LoVo (cell line): ENCODE results near the gene IER2.
"Not testable (repeated sequence)": the region's sequence is repeated elsewhere in the genome, so short reads cannot be mapped to it uniquely, and the experiment has no call there.

ENCODE experiments used
- DNase-seq: peaks from one replicate; pipeline ENCODE4 v3.0.0-alpha.2; 2016; ENCODE audit warnings: low spot score

IER2 gene

DNA sequence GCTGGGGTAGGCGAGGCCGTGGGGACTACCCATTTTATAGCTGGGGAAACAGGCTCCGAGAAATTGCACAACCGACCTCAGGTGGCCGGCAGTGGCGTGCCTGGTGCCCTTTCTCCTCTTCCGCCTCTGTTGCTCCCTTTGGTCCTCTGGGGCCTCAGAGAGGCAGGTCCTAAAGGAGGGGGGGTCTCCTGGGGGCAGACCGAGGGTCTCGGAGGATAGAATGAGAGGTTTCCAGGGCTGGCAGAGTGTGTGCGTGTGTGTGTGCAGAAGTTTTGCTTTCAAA is 11.4 kb upstream of the IER2 start:
- no peak for DNase-seq

DNA sequence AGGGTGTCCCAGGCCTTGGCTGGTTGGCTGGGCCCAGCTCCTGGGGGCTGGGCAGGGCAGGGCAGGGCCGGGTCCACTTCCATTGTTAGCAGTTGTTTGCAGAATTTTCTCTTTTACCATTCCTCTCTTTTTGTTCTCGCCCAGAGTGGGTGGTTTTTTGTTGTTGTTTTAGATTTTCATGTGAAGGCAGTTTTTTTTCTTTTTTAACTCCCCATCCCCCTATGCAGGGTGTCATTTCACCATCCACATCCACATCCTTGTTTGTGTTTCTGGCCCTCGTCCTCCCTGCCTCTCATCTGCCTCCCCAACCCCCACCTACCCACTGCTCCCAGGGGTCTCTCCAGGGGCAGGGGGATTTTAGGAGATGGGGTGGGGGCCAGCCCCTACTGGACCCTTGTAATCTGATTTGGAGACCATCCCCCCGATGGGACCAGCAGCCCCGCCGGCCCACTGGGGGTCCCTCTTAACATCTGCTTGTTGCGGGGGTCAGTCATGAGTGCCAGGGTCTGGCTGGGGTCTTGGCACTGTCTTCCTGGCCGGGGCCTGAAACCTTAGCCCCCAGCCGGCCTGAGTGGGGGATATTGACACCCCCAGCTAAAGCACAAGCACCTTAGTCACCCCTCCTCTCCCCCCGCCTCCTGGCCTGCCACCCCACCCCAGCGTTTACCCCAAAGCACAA is 10.4 kb upstream of the IER2 start:
- no peak for DNase-seq

DNA sequence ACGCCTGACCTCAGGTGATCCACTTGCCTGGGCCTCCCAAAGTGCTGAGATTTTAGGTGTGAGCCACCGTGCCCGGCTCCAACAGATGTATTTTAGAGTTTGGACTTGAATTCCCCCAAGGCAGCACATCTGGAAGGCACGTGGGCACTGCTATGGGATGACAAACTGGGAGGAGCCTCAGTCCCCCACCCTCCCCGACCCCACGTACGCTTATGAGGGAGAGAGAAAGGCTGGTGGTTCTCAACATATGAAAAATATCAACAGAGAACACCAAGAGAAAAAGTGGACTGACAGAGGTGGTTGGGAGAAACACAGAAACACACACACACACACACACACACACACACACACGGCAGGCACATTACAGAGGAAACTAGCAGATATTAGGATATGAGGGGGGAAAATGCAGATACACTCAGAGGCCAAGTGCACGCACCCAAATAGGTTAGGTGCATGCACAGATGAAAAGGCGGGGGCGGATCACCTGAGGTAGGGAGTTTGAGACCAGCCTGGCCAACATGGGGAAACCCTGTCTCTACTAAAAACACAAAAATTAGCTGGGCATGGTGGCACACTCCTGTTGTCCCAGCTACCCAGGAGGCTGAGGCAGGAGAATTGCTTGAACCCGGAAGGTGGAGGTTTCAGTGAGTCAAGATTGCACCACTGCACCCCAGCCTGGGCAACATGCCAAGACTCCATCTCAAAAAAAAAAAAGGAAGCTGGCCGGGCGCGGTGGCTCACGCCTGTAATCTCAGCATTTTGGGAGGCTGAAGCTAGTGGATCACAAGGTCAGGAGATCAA is 3.2 kb upstream of the IER2 start:
- no peak for DNase-seq

DNA sequence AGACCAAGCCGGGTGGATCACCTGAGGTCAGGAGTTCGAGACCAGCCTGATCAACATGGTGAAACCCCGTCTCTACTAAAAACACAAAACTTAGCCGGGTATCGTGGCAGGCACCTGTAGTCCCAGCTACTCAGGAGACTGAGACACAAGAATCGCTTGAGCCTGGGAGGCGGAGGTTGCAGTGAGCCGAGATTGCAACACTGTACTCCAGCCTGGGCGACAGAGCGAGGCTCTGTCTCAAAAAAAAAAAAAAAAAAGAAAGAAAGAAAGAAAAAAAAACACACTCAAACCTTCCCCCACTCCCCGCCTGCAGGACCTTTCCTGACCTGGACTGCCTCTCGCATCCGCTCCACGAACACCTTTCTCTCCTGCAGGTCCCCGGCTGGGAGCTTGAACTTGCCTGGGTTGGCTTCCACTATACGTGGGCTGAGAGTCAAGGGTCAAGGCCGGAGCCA is 1.0 kb upstream of the IER2 start:
- not testable (repeated sequence) for DNase-seq

DNA sequence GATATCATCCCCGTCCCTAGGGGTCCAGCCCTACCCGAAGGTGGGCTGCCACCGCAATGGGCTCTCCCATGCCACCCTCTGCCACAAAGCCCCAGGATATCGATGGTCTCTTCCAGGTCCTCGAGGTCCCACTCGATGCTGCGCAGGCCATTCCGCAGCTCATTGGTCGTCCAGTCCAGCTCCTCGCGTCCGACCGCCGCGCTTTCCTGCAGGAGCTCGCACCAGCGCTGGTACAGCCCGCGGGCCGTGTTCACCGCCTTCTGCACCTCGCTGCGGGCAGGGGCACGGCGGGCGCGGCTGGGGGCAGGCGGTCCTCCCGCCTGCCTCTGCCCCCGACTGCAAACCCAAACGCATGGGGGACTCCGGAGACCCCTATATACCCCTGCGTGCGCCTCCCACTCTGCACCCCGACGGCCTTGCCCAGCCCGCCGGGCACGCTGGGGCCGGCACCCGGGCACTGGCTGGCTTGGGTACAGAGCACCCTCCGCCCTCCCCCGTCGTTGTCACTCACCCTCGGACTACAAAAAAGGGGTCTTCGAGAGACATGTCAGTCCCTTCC is 504 bp upstream of the IER2 start:
- DNase-seq = peak; percentile 14

DNA sequence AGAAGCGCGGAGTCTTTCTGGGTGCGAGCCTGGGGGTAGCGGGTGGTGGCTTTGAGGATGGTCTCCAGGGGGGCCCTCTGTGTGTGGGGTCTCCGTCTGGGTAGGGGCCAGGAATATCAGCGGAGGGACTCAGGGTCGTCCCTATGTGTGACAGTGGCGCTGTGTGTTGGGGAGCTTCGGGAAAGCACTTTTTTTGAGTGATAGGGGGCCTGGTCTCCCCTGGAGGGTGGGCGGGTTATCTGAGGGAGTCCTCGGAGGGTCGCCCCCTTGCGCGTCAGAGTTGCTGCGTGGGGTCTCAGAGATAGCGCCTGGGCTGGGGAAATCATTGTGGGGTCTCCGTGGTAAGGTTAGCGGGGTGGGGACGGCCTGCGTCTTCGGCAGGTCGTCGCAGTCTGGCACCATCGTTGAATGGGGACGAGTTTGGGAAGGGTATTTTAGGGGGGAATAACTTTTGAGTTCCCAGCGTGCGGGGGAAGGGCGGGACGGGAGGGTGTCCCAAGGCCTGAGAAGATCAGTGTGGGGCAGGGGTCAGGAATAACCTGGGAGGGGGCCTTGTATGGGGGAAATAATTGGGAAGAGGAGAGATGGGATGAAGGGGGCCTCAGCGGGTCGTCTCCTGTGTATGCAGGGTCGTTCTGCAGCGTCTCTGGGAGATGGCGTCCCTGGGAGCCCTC is 857 bp downstream of the IER2 start:
- DNase-seq = no peak

DNA sequence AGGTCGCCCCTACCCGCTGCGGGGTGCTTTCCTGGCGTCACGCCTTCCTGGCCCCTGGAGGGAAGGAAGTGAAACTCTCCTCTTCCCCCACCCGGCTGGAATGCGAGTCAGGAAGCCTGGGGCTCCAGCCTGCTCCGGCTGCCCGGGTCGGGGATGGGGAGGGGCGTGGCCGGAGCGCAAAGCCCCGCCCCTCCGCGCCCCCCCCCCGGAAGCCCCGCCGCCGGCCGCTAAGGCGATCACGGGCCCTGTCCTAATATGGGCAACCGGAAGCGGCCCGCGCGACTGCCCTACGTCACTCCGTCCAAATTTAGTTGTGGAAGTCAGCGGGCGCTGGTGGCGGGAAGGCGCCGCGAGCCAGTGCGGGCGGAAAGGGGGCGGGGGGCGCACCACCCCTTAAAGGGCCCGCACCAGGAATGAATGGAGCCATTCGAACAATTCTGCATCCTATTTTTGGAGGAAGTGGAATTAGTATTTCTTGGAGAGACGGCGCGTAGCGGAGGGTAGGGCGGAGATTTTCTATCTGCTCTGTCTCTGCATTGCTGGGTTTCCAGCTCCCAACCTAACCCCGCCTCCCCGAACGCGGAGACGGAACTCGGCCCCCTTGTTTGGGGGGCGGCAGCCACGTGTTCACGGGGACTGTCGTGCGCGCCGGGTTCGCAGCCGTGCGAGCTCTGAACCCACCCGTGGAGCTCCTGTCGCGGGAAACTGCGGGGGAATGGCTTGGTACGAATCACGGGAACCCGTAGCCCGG is 1.6 kb downstream of the IER2 start:
- DNase-seq = peak; percentile 98

DNA sequence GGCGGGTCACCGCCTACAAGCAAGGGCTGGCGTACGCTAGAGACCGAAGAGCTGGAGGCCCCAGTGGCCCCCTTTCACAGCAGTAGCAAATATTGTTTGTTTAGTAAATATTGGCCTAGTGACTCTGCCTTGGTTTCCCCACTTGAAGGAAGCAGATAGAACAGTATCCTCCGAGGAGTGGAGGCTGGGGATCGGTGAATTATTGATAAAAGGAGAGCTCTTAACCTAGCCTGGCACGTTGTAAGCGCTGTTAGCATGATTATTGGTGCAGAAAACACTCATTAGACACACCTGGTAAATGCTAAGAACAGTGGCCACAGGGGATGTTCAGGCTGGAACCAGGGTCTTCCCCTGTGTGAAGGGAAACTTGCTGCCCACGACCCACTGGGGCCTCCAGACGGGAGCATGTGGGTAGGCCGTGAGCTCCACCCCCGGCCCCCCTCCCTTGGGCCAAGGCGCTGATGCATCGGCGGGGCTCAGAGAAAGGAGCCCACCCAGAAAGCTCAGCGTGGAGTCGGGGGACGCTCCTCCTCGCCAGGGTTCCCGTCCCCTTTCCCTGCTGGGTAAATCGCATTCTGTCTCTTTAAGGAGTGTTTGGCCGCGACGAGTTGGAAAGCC is 2.3 kb downstream of the IER2 start:
- peak; percentile 41 for DNase-seq

DNA sequence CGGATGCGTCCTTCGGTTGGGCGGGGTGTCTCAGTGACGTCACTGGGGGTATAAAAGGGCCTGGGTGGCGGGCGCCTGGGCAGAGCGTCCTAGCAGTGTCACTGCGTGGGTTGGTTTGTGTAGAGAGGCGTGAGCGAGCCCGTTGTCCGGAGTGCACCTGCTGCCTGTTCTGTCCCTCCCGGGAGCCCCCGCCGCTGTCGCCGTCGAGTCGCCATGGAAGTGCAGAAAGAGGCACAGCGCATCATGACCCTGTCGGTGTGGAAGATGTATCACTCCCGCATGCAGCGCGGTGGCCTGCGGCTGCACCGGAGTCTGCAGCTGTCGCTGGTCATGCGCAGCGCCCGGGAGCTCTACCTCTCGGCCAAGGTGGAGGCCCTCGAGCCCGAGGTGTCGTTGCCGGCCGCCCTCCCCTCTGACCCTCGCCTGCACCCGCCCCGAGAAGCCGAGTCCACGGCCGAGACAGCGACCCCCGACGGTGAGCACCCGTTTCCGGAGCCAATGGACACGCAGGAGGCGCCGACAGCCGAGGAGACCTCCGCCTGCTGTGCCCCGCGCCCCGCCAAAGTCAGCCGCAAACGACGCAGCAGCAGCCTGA is 2.9 kb downstream of the IER2 start:
- DNase-seq = peak; percentile 93

DNA sequence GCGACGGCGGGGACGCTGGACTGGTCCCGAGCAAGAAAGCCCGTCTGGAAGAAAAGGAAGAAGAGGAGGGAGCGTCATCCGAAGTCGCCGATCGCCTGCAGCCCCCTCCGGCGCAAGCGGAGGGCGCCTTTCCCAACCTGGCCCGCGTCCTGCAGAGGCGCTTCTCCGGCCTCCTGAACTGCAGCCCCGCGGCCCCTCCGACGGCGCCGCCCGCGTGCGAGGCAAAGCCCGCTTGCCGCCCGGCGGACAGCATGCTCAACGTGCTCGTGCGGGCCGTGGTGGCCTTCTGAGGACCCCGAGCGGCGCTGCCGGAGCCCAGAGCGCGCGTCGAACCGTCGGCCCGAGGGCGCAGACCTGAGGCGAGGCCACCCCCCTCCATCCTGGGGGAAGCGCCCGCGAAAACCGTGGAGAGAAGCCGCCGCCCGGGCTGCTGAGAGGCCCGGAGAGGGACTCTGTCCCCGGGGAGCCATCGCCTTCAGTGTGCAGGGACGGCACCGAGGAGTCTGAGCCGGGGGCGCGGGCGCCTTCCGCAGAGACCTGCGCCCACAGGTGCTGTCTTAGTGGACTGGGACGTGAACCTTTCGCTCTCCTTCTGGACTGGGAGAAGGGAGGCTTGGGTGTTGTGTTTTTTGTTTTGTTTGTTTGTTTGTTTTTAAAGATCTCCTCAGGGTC is 3.5 kb downstream of the IER2 start:
- DNase-seq = peak; percentile 15

DNA sequence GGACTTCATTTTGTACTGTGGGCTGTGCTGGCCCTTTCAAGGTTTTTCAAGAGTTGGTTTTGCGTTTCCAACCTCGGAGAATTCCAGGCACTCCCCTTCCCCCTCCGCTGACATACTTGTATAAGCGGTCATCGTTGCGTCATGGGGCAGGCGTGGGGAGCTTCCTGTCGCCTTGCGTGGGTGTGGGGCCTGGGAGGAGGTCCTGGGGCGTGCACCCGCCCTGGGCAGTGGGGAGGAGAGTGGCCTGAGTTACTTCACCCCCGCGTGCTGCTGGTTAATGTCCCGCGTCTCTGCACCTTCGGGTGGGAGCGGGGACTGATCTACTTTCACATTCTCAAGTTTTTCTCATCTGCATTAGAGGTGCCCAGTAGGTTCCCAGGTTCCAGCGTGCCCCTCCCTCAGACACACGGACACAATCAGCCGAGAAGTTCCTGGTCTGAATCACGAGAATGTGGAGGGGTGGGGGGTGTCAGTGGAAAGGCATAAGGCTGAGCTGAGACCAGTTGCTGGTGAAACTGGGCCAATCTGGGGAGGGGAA is 4.1 kb downstream of the IER2 start:
- DNase-seq = peak; percentile 77

DNA sequence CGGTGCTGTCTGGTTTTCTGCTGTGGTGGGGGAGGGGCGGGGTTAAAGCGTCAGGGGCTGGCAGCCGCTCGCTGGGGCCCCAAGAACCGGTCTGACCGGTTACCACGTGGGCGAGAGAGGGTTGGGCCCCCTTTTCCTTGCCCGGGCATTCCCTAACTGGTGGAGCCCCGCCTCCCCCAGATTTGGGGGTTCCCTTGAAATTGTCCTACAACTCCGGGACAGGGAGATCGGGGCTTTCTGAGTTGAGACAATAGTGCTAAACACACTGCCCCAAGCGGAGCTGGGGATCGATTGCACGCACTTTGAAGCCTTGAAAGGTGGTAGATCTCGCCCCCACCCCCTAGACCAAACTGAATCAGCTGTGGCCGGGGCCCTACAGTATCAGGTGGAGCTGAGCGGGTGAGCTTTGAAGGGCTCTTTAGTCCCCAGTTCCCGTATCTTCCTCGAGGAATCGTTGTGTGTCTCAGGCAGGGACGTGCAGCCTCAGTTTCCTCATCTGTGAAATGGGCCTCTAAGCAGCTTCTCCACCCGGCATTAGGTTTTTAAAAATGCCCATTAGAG is 4.8 kb downstream of the IER2 start:
- DNase-seq = peak; percentile 75

DNA sequence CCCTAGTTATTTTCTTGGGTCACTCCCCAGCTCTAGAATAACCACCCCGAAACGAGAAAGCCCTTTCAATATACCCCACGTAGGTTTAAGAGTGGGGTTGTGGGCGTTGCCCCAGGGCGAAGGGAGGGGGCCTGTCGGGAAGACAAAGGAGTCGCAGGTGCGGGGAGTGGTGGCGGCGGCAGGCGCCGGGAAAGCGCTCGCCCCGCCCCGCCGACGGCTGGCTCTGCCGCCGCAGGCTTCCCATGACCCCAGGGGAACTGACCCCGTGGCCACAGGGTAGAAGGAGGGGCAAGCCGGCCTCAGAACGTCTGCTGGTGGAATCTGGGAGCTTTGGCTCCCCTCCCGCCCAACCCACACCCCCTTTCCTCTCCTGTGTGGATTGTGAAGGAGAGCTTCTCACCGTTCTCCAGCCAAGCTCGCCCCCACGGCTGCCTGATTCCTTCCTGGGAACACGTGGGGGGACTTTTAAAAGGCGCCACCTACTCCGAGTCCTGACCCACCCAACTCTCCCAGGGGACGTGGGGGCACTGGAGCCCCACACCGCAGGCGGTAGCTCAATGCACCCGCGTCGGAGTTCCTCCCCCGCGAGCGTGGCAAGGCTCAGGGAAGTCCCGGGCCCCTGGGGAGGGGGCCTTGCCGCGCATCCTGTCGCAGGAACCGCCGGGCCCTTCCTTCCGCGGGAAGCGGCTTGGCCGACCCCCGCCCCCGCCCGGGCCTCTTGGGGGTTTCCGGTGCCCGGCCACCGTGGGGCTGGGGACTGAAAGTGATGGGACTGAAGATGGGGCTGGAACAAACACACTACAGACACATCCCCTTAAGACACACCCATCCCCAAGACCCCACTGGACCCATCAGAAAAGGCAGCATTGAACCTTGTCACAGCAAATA is 5.5 kb downstream of the IER2 start:
- peak; percentile 16 for DNase-seq

DNA sequence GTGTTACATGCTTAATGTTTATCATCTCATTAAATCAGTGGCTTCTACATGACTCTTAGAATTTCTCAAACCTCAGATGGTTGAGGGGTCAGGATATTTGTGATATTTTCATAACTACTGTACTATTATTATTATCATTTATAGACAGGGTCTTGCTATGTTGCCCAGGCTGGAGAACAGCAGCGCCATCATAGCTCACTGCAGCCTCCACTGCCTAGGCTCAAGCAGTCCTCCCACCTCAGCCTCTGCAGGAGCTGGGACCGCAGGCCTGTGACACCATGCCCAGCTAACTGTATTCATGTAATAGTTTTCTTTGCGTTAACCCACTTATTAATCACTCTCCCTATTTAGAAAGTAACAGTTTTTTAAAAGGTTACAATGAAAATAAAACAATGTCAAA is 9.5 kb downstream of the IER2 start:
- no peak for DNase-seq

DNA sequence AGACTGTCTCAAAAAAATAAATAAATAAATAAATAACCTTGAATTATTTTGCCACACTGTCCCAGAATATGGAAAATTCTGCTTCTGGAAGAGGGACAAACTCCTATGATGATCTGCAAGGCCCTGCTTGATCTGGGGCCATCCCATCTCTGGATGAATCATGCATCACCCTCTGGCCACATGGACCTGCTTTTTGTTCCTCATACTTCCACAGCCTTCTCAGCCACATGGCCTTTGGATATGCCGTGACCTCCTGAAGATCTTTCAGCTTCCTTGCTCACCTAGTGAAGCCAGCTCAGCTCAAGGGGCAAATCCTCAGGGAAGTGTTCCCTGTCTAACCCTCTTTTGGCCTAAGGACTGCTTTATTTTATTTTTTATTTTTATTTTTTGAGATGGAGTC is 10.3 kb downstream of the IER2 start:
- no peak for DNase-seq

DNA sequence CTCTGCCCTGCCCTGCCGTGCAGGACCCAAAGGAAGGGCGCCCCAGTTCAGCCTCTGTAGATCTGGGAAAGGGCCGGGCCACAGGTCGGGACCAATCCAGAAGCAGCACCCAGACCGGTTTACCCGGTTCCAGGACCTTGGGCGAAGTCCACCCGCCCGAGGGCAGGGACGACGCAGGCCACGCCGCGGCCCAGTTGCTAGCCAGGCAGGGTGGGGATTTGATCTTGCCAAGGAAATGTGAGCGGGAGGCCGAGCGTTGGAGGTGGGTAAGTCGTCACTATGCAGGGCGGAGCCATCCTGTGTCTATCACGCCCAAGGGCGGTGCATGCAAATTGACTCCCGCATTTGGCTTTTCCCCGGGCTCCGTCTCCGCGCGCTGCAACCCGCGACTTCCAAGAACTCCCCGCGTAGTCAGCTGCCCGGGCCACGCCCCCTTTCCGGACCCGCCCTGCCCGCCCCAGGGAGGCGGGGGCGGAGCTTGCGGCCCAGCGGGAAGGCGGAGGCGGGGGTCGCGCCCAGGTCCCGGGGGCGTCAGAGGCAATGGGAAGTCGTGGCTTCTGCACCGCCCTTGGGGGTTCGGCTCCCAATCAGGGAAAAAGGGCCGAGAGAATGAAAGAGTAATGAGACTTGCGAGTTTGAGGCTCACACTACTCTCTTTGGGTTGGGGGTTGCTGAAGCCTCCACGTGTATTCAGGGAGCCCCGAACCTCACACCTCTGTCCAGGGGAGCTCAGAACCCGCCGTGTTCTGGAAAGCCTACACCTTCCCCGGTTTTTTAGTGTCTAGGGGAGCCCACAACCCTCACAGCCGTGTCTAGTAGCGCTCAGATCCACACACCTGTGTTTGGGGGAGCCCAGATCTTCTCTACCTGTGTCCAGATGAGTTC is 12.8 kb downstream of the IER2 start:
- DNase-seq = peak; percentile 98

DNA sequence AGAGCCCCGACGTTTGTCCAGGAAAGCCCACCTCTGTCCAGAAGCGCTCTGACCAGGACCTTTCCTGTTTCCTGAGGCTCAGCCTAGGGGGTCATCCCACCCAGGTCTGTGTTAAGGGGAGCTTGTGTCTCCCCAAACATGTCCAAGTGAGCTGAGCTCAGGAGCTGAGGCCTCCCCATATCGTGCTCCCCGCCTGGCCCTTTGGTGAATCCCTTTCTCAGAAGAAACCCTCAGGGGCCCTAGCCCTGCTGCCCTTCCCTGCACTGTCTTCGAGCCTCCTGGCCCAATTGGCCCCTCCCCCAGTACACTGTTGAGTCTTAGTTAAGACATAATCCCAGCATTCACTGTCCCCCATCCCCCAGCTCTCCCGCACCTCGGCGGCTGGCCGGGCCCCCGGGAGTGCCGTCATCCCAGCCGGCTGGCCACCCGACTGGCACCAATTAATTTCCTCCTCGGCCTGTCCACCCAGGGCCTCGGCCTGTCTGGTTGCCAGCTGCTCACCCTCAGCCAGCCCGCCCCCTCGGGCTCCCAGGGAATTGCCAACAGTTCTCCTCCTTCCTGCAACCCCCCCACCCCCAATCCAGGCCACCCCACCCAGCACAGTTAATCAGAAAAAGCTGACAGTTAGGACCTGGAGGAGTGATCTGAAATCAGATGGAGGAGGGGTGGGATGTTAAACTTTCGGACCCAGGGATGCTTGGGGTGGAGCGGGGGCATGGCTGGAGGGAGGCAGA is 13.6 kb downstream of the IER2 start:
- peak; percentile 46 for DNase-seq
